HG02798 (cell line): ENCODE results near the gene ROS1.
"Not testable (repeated sequence)": the region's sequence is repeated elsewhere in the genome, so short reads cannot be mapped to it uniquely, and the experiment has no call there.

Source experiments
- ATAC-seq: cut with Tn5 transposase; IDR thresholded peaks from one replicate; pipeline ENCODE4 v1.9.1; 2021; ENCODE audit warnings: mild to moderate bottlenecking; ENCODE audit not compliant: unreplicated experiment, poor library complexity

Gene ROS1

DNA sequence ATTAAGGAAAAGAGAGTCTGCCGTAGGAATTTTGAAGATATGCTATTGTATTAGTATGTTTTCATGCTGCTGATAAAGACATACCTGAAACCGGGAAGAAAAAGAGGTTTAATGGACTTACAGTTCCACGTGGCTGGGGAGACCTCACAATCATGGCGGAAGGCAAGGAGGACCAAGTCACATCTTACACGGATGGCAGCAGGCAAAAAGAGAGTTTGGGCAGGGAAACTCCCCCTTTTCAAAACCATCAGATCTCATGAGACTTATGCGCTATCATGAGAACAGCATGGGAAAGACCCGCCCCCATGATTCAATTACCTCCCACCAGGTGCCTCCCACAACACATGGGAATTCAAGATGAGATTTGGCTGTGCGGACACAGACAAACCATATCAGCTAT, 16.6 kb upstream of the ROS1 start:
- not testable (repeated sequence) for ATAC-seq

GRCh38 chr6:117441824-117442264, 16.1 kb upstream of the ROS1 start:
- ATAC-seq, result no peak

DNA sequence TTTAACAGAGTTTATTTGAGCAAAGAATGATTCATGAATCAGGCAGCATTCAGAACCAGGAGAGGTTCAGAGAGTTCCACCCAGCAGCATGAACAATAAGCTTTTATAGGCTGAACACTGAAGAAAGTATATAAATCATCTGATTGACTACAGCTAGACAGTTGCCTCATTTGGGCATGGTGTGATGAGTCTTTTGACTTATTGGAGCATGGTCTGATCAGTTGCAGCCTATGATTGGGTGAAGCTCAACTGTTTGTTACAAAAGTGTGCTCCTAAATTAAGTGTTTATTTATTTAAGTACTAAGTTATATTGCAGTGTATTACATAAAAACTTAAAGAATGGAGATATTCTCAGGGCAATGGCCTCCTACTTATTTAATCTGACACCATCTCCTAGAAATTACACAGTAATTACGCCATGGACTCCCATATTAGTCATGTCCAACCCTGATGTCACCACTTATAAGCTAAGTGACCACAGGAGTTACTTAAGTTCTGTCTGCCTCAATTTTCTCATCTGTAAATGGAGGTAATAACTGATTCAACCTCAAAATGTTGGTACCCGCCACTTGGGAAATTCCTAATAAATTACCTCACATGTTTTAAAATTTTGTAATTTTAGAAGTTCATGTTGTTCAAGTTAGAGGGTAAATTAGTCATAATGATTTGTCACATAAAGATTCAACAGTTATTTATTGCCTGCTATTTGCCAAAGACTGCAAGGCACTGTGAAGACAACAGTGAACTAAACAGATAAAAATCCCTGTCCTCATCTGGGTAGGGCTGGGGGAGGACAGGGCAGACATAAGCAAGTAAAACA, 15.2 kb upstream of the ROS1 start:
- ATAC-seq, result no peak

DNA sequence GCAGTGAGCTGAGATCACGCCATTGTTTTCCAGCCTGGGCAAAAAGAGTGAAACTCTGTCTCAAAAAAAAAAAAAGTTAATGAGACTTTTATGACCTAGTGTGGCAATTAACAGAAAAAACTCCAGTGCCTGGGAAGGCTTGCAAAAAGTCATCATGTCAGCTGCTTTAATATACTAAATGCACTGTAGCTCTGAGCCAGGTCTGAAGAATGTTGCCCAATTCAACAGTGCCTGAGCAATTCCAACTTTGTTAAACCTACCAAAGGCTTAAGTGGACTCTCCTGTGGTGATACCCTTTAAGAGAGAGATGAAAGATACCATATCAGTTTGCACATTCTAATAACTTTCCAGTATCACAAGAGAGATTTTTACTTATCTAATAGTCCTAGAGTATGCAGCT, 6.5 kb upstream of the ROS1 start:
- no peak for ATAC-seq

DNA sequence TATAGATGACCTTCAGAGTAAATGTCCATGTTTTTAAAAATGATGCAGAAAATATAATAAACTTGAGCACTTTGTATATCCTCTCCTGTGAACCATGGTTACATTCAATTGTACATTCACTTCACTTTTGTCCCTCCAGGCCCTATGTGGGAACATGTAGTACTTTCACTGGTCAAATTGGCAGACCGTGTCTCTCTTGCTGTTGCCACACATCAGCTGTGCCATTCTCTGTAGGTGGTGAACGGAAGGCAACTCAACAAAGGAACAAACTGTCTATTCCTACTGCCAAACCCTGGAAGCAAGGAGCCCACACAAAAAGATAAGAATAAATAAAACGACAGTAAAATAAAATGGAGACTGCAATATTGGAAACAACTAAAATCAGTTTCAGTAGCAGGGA, 2.0 kb downstream of the ROS1 start:
- no peak for ATAC-seq

DNA sequence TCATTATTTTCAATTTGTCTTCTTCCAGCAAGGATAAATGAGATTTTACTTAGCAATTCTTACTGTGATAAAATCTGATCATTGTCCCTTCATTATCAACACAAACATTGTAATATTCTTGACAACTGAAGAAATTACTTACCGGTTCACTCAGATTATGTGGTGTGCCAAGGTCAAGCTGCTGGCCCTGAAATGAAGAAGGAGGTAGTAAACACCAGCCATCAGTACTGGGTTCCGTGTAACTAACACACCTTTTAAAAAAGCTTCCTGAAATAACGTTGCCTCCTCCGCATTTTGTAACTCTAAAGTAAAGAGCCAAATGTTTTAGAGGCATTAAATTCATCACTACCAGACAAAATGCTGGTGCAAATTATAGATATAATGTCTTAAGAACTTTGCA, 7.4 kb downstream of the ROS1 start:
- no peak for ATAC-seq

GRCh38 chr6:117417851-117418250, 7.9 kb downstream of the ROS1 start:
- ATAC-seq, result no peak

DNA sequence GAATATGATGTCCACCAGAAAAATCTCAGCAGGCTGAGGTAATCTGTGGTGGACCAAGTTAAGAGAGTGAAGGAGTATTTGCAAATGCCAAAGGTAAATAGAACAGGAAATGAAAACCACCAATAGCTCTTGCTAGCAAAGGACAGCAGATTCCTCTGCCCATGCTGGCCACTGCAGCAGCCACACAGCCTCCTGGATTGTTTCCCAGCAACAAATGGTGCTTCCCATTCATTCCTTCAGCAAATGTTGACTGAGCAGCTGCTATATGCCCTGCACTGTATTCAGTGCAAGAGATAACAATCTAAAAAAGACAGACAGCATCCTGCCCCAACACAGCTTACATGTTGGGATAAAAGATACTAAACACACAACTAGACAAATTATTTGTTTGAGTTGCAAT, 11.0 kb downstream of the ROS1 start:
- ATAC-seq, result no peak

DNA sequence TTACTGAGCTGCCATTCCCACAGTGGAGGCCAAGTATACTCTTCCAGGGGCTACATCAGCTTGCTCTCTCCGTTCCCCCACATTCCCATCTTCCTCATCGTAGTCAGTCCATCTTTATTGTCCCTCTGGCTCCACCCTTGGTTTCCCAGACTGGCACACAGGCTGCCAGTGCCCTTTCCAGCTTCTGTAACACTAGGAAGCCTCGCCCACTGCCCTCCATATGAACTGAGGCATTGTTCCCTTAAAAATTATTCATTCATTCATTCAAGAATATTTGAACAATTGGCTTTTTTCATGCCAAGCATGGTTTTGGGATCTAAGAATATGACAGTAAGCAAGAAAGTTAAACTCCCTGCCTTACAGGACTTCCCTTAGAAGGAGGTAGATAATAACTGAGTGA, 14.3 kb downstream of the ROS1 start:
- no peak for ATAC-seq

GRCh38 chr6:117409863-117410262, 15.9 kb downstream of the ROS1 start:
- no peak for ATAC-seq

- ATAC-seq, result no peak
Observed at GRCh38 chr6:117409420-117409819, 16.3 kb downstream of the ROS1 start.

GRCh38 chr6:117404548-117404947, 21.2 kb downstream of the ROS1 start:
- ATAC-seq, result no peak

DNA sequence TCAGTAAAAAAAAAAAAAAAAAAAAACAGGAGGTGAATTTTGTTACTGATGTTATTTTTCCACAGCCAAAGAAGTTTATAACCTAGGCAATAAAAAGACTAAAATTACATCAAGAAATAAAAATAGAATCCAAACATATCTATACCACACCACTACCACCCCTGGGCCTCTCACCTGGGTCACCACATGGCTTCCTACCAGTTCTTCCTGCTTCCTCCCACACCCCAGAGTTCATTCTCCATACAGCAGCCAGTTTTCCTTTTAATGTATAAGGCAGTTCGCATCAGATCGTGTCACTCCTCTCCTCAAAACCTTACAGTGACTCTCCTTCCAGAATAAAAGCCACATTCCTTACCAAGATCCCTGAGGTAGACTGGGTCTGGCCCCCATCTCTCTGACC, 23.9 kb downstream of the ROS1 start:
- ATAC-seq, result no peak

- ATAC-seq, result no peak
Observed at GRCh38 chr6:117399924-117400323, 25.8 kb downstream of the ROS1 start.

DNA sequence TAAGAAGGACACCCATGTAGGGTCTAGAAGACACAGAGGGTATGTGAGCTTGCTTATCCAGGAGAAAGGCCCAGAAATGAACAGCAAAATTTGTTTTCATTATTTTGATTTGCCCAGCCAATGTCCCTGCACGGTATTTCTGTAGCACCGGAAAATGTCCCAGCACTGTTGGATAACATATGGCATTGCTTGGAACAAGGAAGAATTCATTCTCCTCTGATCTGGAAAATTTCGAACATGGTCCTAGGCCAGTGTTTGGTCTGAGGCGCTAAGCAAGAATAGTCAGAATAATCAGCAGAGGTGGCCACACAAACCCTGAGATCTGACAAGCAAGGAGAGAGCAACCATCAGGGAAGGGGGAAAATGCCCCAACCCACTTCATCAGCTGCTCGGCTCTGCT, 26.6 kb downstream of the ROS1 start:
- ATAC-seq, result no peak

GRCh38 chr6:117397536-117398227, 28.1 kb downstream of the ROS1 start:
- no peak for ATAC-seq

DNA sequence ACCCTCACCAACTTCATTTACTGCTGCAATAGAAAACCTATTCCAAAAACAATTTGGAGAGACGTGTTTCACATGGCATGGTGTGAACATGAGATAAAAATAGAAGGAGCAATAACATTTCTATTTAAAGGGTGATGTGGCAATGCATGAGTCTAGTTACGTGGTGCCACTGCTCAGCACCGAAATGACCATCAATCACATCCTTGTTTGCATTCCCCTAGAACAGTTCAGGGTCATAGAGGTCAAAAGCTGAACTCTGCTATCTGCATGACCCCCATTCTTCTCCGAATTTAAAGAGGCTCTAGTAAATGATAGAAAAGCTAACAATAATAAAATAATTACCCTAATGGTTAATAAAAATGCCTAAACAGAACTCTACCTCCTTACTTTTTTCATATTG, 29.5 kb downstream of the ROS1 start:
- no peak for ATAC-seq

DNA sequence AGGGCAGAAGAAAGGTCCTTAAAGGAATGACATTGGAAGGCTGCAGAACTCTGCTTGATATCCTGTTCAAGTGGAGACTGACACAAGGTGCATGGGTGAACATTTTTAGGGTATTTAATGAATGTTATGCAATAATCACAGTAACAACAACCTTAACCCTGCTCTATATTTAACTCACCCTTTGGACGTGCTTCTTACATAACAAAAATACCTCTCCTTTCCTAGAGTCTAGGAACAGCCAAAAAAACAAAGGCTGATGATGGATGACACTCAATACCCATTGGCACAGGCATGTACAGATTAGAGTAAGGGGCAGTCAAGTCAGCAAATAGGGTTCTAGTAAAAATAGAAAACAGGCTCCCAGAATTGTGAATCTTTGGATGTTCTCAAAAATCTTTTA, 30.6 kb downstream of the ROS1 start:
- ATAC-seq, result no peak

DNA sequence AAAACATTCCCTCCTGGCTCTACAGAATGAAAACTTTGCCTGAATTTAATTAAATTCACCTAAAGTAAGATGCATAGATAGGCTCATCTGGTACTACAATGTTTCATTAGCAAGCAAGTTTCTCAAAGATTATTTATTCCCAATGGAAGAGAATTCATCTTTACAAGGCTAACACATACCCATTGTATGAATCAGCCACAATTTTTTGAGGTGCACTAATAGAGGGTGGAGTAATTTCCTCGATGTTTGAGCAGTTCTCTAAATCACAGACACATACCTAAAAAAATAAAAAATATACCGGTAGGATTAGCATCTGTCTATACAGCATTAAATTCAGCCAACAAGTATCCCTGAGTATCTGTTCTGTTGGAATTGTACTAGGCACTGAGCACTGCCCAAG, 32.7 kb downstream of the ROS1 start:
- no peak for ATAC-seq

DNA sequence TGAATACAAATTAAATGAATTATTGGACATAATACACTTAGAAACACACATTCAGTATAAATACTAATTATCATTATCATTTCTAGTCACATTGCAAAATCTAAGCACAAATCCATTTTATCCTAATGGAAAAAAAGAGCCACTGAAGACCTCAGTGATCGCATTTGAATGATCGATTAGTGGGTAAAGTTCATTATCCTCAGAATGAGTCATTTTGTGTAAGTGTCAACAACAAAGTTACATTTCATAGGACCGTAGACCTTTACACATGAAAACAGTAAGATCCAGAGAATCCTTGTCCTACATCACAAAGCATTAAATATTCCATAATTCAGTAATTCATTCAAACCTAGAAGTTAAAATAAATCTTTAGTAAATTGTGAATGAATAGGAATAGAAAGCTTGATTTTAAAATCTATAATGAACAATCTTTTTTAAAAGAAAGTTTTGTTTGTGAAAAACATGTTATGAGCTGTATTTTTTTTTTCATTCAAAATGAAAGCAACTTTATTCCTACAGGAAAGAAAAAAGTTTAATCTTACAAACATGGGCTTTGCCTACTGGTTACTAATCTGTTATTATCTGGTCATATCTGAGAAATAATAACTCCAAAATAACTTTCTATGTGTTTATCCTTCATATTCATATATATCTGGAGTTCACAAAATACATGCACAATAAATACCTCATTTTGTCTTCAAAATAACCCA, 33.7 kb downstream of the ROS1 start:
- no peak for ATAC-seq
